Measurements from ENCODE around the gene TPH2.

TPH2 gene

DNA sequence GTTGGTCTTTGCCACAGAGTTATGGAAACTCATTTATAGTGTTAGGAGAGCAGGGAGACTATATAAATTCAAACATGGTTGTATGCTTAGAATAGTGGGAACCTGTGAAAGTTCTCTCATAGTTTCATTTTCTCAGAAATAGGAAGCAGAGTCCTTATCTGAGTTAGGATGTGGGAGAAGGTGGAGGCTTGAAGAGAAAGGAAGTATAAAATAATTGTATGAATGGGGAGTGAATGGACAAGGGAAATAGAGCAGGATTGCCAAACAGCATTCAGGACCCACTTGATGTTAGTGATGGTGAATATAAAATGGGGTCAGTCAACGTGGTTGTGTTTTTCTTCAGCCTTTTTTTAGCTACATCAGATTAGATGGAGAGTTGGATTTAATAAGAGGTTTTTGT lies 34.0 kb upstream of the TPH2 start:
- H3K4me3 ChIP-seq (ENCODE audit: low read depth, low read length) = no peak overlapping the region
- peak; percentile 8 for DNase-seq (ENCODE audit: low read depth)
- TF ChIP-seq CTCF (IDR thresholded peaks at IDR 0.05; ENCODE audit: low read depth, low read length) (no peak), POLR2A (IDR thresholded peaks at IDR 0.05; ENCODE audit: extremely low read depth, insufficient read length) (no peak), MYC (IDR thresholded peaks at IDR 0.05; ENCODE audit: low read depth, low read length) (no peak)
- TF ChIP-seq, protein P1, sequence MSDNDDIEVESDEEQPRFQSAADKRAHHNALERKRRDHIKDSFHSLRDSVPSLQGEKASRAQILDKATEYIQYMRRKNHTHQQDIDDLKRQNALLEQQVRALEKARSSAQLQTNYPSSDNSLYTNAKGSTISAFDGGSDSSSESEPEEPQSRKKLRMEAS (IDR thresholded peaks at IDR 0.05; ENCODE audit: low read depth, low read length) = no peak

GRCh38 chr12:71935594-71935993 lies 3.1 kb upstream of the TPH2 start:
- DNase-seq (ENCODE audit: low read depth) = no peak
- H3K4me3 ChIP-seq (ENCODE audit: low read depth, low read length) = no peak overlapping the region
- no peak for TF ChIP-seq CTCF (IDR thresholded peaks at IDR 0.05; ENCODE audit: low read depth, low read length)
- no peak for TF ChIP-seq POLR2A (IDR thresholded peaks at IDR 0.05; ENCODE audit: extremely low read depth, insufficient read length)
- no peak for TF ChIP-seq MYC (IDR thresholded peaks at IDR 0.05; ENCODE audit: low read depth, low read length)
- TF ChIP-seq, protein P1 (IDR thresholded peaks at IDR 0.05; ENCODE audit: low read depth, low read length) = no peak

DNA sequence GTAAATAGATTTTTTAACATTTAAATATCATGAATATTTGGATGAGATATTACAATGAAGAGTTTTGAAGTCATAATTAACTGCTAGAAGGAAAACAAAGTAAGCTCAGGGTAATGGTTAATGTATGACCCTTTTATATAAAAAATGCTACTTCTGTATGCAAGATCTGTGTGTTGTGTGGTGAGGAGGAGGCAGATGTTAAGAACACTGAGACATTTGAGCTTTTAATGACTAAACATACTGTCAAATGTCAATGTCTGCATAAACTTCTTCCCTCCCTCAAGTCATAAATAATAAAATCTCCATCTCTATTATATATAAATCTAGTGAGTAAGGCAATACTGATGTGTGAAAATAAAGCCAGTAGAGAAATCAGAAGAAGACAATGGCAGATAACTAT lies 1.4 kb downstream of the TPH2 start:
- no peak overlapping the region for H3K4me3 ChIP-seq (ENCODE audit: low read depth, low read length)
- no peak for TF ChIP-seq POLR2A (IDR thresholded peaks at IDR 0.05; ENCODE audit: extremely low read depth, insufficient read length)
- TF ChIP-seq CTCF (IDR thresholded peaks at IDR 0.05; ENCODE audit: low read depth, low read length) = no peak
- TF ChIP-seq, protein P1 (IDR thresholded peaks at IDR 0.05; ENCODE audit: low read depth, low read length) = no peak
- no peak for TF ChIP-seq MYC (IDR thresholded peaks at IDR 0.05; ENCODE audit: low read depth, low read length)
- no peak for DNase-seq (ENCODE audit: low read depth)

DNA sequence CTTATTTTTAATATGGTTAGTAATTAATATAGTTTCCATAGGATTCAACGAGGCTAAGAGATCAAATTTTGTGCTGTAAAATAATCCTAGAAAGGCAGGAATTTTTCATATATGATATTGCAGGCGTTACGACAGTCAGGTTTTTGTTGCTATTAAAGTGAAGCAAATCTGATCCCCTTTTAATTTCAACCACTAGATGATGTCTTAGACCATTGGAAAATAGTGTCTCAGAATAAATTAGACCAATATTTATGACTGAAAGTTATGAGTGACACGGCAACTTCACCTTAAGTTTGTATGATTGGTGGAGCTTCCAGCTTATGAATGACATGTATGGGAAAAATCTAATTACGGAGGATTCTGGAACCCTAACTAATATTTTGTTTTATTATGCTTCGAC lies 2.5 kb downstream of the TPH2 start:
- H3K4me3 ChIP-seq (ENCODE audit: low read depth, low read length) = no peak overlapping the region
- DNase-seq (ENCODE audit: low read depth) = no peak
- TF ChIP-seq CTCF (IDR thresholded peaks at IDR 0.05; ENCODE audit: low read depth, low read length) (no peak), POLR2A (IDR thresholded peaks at IDR 0.05; ENCODE audit: extremely low read depth, insufficient read length) (no peak), MYC (IDR thresholded peaks at IDR 0.05; ENCODE audit: low read depth, low read length) (no peak)
- TF ChIP-seq, protein P1 (IDR thresholded peaks at IDR 0.05; ENCODE audit: low read depth, low read length) = no peak

DNA sequence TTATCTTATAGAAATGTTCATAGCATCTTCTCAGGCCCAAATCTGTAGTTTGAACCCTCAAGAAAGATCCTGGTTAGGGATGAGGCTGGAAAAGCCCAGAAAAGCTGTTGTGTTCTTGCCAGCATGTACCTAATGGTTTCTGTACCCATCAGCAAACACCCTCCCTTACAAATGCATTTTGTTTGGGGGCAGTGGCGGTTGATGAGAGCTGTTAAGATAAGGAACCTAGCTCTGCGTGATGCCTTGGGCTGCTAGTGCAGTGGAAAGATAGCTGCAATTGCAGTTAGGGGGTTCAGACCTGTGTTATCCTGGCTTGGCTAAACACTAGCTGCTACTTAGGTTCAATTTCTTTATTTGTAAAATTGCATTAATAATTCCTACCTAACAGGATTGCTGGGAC lies 3.6 kb downstream of the TPH2 start:
- no peak overlapping the region for H3K4me3 ChIP-seq (ENCODE audit: low read depth, low read length)
- TF ChIP-seq, protein P1 (IDR thresholded peaks at IDR 0.05; ENCODE audit: low read depth, low read length) = no peak
- TF ChIP-seq CTCF (IDR thresholded peaks at IDR 0.05; ENCODE audit: low read depth, low read length) = no peak
- TF ChIP-seq MYC (IDR thresholded peaks at IDR 0.05; ENCODE audit: low read depth, low read length) = no peak
- no peak for TF ChIP-seq POLR2A (IDR thresholded peaks at IDR 0.05; ENCODE audit: extremely low read depth, insufficient read length)
- DNase-seq (ENCODE audit: low read depth) = no peak

DNA sequence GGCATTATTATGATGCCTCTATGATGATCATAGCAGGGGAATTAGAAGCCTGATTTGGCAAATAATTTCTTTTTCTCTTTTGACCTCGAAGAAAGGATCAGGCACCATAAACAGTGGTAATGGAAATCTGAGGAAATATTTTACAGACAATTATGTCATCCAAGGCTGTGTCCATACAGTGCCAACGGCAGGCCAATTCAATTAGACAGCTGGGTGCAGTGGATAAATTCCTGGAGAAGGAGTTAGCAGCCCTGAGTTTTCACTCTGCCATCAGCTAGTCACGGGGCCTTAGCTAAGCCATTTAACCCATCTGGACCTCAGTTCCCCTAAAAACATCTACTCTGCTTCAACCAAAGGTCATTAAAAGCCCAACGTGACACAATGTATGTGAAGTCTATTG lies 4.1 kb downstream of the TPH2 start:
- no peak for DNase-seq (ENCODE audit: low read depth)
- H3K4me3 ChIP-seq (ENCODE audit: low read depth, low read length) = no peak overlapping the region
- TF ChIP-seq MYC (IDR thresholded peaks at IDR 0.05; ENCODE audit: low read depth, low read length) (no peak), POLR2A (IDR thresholded peaks at IDR 0.05; ENCODE audit: extremely low read depth, insufficient read length) (no peak), CTCF (IDR thresholded peaks at IDR 0.05; ENCODE audit: low read depth, low read length) (no peak)
- TF ChIP-seq, protein P1 (IDR thresholded peaks at IDR 0.05; ENCODE audit: low read depth, low read length) = no peak

Measured in NB4 (cell line).